ENCODE measurements around the gene NPHS1.
"Not testable (repeated sequence)": the region's sequence is repeated elsewhere in the genome, so short reads cannot be mapped to it uniquely, and the experiment has no call there.

Gene NPHS1

DNA sequence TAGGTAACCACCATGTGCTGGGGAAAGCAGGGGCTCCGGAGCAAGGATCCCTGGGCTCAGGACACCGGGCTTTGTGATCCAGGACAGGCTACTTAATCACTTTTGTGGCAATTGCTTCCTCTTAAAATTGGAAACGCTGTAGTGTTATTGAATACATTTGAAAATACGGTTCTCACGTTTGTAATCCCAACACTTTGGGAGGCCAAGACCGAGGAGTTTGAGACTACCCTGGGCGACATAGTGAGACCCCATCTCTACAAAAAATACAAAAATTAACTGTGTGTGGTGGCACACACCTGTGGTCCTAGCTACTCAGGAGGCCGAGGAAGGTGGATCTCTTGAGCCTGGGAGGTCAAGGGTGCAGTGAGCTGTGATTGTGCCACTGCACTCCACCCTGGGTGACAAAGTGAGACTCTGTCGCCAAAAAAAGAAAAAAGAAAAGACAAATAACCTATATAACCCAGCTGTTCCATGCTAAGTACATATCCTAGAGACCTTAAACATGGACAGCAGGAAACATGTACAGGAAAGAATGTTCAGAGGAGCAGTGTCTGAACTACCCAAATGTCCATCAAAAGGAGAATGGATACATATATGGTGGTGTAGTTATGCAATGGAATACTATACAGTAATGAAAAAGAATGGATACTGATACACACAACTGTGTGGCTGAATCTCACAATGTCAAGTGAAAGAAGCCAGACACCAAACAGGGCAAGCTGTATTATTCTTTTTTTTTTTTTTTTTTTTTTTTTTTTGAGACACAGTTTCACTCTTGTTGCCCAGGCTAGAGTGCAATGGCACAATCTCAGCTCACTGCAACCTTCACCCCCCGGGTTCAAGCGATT is 39.0 kb downstream of the NPHS1 start:
- DNase-seq (ENCODE audit: low read depth) = no peak

DNA sequence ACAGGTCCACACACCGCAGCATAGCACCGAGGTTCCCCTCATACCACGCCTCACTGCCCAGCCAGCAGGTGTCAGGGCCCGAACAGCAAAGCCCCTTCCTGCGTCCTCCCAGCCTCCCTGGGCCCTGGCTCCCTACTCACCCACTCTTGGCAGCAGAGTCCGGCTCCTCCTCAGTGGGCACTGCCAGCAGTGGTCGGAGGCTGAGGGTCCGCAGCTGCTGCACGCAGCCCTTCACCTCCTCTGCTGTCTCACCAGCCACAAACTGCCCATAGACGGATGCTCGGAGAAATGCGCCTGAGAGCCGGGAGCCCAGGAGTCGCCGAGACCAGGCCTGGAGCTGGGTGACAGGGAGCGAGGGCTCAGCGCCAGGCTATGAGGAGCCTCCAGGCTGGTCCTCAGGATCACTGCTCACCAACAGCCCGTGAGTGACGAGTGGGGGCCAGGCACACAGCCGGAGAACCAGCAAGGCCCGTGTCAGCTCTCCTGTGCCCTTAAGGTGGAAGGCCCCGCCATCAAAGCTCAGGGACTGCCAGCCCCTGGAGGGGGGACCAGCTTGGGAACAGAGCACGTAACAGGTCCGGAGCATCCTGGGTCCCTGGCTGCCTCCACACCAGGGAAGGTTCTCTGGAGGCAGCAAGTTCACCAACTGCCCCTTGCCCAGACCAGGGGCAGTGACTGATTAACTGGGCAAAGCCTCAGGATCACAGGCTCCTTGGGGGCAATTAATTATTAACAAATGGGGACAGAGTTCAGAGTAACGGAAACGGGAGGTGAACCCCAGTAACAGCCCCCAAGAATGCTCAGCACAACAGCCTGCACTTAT is 39.9 kb downstream of the NPHS1 start, which contains the start of gene PRODH2:
Gene PRODH2, minus strand, starts transcription at position 626 of the 823 bp plus-strand sequence. Its CDS starts 40 bp downstream, at position 586.
- DNase-seq (ENCODE audit: low read depth) = no peak

DNA sequence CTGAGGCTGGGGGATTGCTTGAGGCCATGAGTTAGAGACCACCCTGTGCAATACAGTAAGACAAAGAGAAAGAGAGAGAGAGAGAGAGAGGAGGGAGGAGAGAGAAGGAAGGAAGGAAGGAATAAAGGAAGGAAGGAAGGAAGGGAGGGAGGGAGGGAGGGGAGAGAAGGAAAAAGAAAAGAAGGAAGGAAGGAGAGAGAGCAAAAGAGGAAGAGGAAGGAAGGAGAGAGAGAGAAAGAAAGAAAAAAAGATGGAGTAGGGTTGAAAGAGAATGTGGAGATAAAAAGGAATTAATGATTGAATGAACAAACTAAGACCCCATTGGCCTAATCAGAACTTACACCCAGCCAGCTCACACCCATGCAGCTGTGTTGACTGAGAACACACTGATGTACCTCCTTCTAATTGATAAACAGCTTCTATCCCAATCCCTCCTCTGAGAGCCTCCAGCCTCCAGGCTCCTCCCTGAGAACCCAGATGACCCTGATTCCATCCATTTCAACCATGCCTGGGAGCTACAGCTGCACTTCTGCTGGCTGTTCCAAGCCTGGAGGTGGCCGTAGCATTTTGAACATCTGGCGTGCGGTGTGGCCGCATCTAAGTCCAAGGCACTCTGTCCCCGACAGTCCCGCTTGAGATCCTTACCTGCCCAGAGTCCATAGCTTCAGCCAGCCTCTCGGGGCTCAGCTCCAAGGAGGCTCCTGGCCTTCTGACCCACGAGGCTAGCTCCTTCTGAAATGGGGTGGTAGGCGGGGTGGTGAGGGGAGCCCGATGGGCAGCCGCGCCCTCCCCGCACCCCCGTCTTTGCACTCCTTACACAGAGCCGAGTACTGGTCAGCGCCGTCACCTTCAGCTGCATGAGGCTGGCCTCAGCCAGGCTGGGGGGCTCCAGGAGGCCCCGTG is 40.7 kb downstream of the NPHS1 start:
- no peak for DNase-seq (ENCODE audit: low read depth)

DNA sequence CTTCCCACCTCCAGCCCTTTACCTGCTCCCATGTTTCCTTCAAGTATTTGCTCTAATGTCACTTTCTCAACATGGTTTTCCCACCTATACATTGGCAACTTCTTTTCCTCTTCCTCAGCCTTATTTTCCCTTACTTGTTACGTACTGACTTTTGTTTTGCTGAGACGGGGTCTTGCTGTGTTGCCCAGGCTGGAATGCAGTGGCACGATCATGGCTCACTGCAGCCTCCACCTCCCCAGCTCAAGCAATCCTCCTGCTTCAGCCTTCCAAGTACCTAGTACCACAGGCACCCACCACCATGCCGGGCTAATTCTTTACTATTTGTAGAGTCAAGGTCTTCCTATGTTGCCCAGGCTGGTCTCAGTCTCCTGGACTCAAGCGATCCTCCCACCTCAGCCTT is 44.7 kb downstream of the NPHS1 start:
- no peak for DNase-seq (ENCODE audit: low read depth)

DNA sequence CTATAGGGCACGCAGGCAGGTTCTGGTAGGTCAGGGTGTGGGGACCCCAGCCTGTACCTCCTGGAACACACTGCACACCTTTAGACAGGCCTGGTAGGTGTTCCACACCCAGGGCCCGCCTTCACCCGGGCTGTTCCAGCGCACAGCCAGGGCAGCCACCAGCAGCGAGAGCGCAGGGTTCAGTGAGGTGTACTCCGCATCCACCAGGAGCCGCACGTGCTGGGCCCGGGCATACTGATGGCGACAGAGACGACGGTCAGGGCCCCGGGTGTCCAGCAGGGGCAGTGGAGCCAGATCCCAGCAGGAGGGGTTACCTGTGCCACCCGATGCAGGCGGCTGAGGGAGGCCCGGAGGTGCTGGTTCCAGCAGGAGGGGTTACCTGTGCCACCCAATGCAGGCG is 45.7 kb downstream of the NPHS1 start:
- no peak for DNase-seq (ENCODE audit: low read depth)

DNA sequence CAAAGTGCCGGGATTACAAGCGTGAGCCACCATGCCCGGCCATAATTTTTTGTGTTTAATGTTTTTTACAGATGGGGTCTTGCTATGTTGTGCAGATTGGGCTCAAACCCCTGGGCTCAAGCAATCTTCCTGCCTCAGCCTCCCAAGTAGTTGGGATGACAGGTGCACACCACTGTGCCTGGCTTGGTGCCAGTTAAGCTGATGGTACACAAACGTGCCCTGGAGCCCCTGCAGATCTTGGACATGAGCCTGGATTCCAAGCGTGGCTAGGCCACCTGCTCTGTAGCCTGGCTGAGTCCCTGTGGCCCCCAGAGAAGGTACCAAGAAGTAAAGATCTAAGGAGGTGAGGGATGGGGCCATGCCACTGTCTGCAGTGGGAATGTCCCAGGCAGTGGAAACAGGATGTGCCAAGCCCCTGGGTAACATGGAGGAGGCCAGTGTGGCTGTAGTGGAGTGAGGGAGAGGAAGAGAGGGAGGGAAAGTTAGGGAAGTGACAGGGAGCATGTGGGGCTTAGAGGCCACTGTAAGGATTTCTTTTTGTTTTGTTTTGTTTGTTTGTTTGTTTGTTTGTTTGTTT is 46.7 kb downstream of the NPHS1 start:
- DNase-seq (ENCODE audit: low read depth) = no peak

DNA sequence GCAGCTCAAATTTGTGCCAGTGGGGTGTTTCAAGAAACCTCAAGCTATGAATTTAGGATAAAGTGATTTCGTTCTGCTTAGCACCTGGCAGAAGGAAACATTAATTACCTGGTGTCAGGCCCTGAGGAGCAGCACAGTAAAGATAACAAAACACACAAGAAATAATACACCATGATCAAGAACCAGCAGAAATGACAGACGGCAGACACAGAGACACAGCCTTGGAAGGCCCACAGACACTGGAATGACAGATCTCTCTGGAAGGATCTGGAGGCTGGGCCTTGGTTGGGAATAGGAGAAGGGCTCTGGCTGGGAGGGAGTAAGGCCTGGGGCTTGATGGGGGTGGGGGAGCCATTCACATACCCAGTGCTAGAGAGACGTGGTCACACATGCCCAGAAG is 50.5 kb downstream of the NPHS1 start:
- DNase-seq (ENCODE audit: low read depth) = no peak

DNA sequence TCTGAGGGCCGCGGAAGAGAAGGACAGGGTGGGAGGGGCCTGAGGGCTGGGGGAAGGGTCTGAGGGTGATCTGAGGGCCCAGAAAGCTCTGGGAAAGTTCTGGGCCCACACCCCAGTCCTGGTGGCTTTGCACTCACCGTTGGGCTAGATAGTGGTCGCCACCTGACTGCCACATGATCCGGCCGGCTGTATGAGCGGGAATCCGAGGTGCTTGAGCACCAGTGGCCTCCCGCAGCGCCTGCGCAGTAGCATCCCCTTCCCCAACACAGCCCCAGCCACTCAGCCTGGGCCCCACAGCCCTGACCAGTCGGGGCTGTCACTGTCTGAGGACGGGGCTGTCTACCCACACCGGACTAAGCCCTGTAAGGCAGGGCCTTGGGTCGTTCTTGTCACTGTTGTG is 54.6 kb downstream of the NPHS1 start:
- DNase-seq (ENCODE audit: low read depth) = no peak

DNA sequence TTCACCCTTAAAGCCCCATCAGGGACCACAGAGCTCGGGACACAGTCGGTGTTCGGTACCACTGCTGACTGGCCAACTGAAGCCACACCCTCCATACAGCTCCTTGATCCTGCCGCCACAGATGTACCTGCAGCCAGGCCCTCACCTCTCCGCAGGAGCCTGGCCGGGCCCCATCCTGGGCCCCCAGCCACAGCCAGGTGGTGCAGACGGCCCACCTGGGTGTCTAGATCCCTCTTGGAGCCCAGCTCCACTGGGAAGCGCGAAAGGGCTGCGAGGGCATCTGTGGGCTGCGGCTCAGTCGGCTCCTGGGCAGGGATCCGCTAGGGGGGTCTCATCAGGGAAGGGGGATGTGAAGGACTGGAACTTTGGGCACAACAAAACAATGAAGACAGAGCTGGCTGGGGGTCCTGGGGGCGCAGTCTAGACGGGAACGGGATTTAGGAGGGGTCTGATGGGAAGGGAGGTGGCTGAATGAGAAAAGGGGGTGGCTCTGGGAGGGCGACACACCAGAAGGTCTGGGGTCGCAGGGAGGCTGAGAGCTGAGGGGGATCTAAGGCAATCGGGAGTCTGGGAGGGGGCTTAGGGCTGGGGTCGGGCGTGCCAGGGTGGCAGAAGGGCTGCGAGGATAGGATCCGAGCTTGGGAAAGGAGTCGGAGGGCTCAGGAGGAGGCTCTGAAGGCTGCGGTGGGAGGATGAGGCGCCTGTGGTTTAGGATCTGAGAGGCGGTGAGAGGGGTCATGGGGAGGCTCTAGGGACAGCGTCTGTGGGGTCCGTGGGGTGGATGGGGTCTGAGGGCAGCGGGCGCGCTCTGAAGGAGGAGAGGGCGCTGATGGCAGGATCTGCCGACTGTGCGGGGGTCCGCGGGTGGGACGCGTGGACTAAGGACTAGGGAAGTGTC is 55.4 kb downstream of the NPHS1 start:
- no peak for DNase-seq (ENCODE audit: low read depth)

DNA sequence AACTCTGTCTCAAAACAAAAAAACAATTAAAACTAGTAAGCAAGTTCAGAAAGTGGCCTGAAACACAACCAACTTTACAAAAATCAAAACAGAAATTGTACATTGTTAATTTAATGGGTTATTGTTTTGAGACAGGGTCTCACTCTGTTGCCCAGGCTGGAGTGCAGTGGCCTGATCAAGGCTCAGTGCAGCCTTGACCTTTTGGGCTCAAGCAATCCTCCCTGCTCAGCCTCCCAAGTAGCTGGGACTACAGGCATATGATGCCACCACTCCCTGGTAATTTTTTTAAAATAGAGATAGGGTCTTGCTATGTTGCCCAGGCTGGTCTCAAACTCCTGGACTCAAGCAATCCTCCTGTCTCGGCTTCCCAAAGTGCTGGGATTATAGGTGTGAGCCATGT is 56.7 kb downstream of the NPHS1 start:
- not testable (repeated sequence) for DNase-seq (ENCODE audit: low read depth)

DNA sequence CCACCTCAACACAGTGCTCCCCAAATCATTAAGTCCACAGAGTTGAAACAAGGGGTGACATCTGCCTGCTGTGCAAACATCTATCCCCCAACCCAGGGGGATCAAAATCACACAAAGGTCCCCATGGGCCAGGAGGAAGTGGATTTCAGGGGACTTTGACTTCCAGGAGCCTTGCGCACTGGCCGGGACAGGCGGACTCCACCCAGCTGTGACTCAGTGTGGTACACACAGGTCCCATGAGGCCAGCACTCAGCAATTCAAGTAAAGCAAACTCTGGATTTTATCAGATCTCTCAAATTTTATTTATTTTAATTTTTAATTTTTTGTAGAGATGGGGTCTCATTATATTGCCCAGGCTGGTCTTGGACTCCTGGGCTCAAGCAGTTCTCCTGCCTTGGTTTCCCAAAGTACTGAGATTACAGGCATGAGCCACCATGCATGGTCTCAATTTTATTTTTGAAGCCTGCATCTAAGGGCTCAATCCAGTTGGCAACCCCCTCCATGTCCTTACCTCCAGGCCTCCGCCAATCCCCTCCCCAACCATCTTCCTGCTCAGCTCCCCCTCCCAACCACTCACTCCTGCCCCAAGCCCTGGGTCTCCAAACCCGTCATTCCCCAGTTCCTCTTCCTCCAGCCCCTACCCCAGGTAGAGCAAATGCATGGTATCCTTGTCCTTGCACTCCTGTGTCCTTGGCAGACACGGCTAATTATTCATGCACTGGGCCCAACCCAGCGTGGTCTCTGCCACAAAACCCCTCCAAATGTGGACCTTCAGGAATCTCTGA is 58.7 kb downstream of the NPHS1 start:
- DNase-seq (ENCODE audit: low read depth) = no peak

DNA sequence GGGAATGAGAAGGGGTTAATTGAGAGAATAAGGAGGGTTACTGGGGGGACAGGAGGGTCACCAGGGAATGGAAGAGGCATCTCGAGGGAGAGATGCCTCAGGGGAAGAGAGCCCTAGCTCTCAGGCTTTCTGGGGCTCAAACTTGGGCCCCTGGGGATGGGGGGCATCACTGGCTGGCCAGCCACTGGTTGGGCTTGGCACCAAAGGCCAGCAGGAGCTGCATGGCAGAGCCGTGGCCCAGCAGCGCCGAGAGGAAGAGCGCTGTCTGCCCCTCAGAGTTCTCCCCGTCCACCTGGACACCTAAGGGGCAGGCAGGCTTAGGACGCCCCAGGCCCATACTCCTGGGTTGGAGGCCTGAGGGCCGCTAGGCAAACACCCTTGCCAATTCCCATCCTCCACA is 59.4 kb downstream of the NPHS1 start:
- DNase-seq (ENCODE audit: low read depth) = no peak

DNA sequence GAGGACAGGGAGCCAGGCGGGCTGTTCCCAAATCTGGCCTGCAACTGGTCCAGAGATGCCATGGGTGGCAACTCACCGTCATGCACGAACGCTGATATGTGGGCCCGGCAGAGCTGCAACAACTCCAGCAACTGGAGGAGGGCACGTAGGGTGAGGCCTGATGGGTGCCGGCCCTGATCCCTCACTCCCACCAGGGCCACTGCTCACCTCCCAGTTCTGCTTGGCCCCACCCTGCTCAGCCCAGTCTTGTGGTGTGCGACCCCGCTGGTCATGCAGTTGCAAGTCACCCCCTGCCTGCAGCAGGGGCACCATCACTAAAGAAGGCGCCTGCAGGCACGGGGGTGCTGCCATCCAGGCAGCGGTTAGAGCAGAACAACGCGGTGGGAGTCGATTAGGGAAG is 60.0 kb downstream of the NPHS1 start:
- no peak for DNase-seq (ENCODE audit: low read depth)

DNA sequence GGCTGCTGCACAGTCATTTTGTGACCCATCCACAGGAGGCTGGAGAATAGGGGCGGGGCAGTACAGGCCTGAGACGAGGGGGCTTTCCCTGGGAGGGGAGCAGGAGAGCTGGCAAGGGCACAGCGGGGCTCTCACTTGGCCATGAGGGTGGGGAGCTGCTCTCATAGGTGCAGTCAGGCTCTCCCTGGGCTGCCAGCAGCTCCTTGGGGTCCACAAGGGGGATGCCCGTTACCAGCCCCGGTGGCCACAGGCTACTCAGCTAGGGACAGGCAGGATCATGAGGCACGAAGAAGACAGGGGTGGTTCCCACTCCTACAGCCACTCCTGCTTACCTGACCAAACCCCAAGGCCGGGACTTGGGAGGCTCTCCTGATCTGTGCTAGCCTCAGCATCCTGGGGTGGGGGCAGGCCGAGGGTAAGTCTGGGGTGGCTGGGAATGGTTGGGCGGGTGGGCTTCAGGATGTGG is 60.5 kb downstream of the NPHS1 start:
- no peak for DNase-seq (ENCODE audit: low read depth)

DNA sequence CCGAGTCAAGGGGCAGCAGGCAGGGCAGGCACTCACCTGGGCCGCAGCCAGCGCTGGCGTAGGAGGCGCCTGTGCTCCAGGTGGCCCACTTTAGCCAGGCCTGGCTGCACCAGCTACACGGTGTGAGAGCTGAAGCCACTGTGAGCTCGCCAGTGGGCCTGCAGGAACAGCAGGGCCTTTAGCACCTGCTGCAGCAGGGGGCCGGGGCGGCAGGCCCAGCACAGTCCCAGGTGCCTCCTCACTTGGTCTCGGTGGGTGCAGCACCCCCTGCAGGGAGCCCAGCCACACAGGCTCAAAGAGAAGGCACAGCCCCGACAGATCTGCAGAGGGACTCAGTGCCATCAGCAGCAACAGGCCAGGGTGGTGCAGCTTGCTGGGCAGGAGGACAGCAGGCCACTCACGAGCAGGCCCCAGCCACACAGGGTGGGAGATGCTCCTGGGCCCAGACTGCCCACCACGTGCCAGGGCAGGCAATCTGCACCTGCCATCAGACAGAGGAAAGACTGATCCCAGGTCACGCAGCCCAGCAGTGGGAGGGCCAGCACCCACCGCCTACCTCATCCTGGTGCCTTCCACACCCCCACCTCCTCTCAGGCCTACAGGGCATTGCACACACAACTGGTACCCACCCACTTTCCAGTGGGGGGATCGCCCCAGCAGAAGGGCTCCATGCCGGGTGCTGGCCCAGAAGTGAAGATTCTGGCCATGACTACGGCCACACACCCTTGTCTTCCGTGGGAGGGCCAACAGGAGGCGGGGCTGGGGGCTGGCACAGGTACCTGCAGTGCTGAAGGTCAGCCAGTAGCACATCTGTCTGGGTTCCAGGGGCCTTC is 61.1 kb downstream of the NPHS1 start:
- no peak for DNase-seq (ENCODE audit: low read depth)

DNA sequence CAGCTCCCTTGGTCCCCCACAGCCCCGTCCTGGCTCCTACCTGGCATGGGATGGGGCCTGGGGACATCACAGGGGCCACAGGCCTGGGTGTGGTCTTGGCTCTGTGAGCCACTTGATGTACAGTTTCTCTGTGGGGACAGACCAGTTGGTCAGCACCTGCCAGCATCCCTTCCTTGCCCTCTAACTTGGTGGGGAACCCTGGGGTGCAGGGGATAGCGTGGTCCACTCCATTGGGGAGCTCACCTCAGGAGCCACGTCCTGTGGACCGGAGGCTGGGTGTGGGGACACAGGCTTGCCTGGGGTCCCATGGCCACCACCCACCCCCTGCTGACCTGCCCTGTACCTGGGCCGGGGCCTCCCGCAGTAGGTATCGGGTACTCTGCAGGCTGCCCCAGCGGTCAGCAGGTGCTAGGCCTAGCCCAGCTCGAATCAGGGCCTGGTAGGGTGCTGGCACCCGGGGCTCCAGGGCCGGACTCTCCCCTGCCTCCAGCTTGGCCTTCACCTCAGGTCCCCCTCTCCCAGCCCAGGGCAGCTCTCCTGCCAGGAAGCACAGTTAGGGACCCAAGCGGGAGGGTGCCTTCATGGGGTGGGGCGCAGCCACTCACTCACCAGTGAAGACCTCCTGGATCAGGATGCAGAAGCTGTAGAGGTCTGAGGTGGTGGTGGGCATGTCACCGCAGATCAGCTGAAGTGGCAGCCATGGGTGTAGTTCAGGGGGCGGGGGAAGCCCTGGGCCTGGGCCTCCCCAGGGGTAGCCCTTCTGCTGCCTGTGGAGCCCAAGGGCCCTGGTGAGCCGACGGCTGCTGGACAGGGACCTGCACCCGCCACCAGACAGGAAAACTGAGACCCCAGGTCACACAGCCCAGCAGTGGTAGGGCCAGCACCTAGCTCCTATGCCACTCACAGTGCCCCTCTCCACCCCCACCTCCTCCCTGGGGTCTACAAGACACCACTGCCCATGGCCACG is 62.0 kb downstream of the NPHS1 start:
- no peak for DNase-seq (ENCODE audit: low read depth)

DNA sequence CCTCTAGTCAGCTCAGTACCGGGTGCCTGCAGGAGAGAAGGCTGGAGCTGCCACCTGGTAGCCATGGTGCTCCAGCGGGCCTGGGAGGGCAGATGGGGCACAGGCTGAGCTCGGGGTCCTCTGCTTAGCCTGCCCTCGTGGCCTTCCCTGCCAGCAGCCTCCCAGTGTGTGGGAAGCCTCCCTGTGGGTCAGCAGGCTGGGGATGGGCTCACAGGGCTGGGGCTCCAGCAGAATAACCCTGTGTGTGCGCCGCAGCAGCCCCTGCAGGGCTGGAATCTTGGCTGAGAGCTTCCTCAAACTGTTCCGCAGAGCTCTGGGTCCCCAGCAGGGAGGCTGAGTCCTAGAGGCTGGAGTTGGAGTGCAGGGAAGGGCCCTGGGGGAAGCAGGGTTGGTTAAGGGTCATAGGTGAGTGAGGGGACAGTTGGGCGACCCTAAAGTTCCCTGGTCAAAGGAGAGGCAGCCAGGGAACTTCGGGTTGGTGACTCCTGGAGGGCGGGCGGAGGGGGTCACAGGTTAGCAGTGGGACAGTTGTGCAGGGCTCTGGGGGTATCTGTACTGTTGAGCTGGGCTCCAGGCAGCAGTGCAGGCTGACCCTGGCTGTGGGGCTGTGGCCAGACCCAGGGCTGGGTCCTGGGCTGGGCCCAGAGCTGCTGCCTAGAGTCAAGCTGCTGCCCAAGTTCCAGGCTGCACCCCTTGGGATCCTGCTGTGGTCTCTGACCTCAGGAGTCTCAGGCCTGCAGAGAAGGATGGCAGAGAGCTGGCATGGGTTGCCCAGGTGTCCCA is 62.9 kb downstream of the NPHS1 start:
- no peak for DNase-seq (ENCODE audit: low read depth)
